ENCODE results near the gene TCERG1. TPM values are rescaled to one million over a fixed set of nuclear protein-coding genes. Genes with fewer than 3 reads are reported as not detected.
"Not testable (repeated sequence)": the region's sequence is repeated elsewhere in the genome, so short reads cannot be mapped to it uniquely, and the experiment has no call there.

Gene TCERG1
- total RNA-seq, 1 donor from 2014 or later: 47.3 TPM

GRCh38 chr5:146544232-146544631, 97.1 kb downstream of the TCERG1 start:
- TF ChIP-seq, protein P1, sequence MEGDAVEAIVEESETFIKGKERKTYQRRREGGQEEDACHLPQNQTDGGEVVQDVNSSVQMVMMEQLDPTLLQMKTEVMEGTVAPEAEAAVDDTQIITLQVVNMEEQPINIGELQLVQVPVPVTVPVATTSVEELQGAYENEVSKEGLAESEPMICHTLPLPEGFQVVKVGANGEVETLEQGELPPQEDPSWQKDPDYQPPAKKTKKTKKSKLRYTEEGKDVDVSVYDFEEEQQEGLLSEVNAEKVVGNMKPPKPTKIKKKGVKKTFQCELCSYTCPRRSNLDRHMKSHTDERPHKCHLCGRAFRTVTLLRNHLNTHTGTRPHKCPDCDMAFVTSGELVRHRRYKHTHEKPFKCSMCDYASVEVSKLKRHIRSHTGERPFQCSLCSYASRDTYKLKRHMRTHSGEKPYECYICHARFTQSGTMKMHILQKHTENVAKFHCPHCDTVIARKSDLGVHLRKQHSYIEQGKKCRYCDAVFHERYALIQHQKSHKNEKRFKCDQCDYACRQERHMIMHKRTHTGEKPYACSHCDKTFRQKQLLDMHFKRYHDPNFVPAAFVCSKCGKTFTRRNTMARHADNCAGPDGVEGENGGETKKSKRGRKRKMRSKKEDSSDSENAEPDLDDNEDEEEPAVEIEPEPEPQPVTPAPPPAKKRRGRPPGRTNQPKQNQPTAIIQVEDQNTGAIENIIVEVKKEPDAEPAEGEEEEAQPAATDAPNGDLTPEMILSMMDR (IDR thresholded peaks at IDR 0.05): no peak
- Mint-ChIP-seq H3K4me1 (ENCODE audit: unreplicated experiment) (peaks cover 3% of the 10 kb centered on the region), H3K27me3 (ENCODE audit: unreplicated experiment) (peaks cover 5% of the 10 kb centered on the region), H3K27ac (ENCODE audit: unreplicated experiment) (no peak overlapping the region), H3K9me3 (ENCODE audit: unreplicated experiment) (no peaks in the 10 kb centered on the region), H3K36me3 (ENCODE audit: unreplicated experiment) (no peaks in the 10 kb centered on the region), H3K4me3 (ENCODE audit: unreplicated experiment) (no peak overlapping the region)
- no peak for DNase-seq (ENCODE audit: extremely low spot score, unreplicated experiment)

DNA sequence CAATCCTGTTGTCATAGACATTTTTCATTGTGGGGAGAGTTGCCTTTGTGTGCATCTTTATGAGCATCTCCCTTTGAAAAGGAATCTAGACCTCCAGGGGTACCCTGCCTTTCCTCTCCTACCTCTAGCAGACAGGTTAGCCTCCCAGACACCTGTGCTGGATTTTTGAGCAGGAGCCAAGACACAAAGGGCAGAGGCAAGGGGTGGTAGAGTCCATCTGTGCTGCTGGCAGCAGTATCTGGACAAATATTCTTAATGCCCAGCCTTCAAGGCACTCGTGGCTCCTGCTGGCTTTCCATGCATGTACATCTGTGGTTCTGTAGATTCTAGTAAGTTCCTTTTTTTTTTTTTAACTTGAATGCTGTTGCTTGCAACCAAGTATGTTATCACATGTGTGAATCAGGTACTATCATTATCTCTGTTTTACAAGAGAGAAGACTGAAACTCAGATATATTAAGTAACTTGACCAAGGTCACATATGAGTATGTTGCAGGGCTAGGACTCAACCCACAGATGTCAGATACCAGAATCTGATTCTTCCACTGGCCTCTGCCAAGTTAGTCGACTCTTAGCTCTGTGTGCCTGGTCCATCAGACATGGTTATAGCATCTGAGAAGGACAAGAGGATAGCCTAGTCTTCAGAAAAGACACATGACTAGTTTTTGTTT, 101.8 kb downstream of the TCERG1 start:
- TF ChIP-seq, protein P1 (IDR thresholded peaks at IDR 0.05): no peak
- Mint-ChIP-seq H3K9me3 (ENCODE audit: unreplicated experiment) (no peaks in the 10 kb centered on the region), H3K4me3 (ENCODE audit: unreplicated experiment) (no peak overlapping the region), H3K36me3 (ENCODE audit: unreplicated experiment) (no peaks in the 10 kb centered on the region), H3K27me3 (ENCODE audit: unreplicated experiment) (peaks cover 18% of the 10 kb centered on the region), H3K27ac (ENCODE audit: unreplicated experiment) (no peak overlapping the region), H3K4me1 (ENCODE audit: unreplicated experiment) (no peaks in the 10 kb centered on the region)
- DNase-seq (ENCODE audit: extremely low spot score, unreplicated experiment): no peak

- Mint-ChIP-seq H3K4me1 (ENCODE audit: unreplicated experiment) (no peaks in the 10 kb centered on the region), H3K27ac (ENCODE audit: unreplicated experiment) (no peak overlapping the region), H3K27me3 (ENCODE audit: unreplicated experiment) (peaks cover 25% of the 10 kb centered on the region), H3K9me3 (ENCODE audit: unreplicated experiment) (no peaks in the 10 kb centered on the region), H3K36me3 (ENCODE audit: unreplicated experiment) (no peaks in the 10 kb centered on the region), H3K4me3 (ENCODE audit: unreplicated experiment) (no peak overlapping the region)
- DNase-seq (ENCODE audit: extremely low spot score, unreplicated experiment): no peak
- TF ChIP-seq, protein P1 (IDR thresholded peaks at IDR 0.05): no peak
Observed at GRCh38 chr5:146549615-146550014, 102.5 kb downstream of the TCERG1 start.

GRCh38 chr5:146553446-146553845, 106.3 kb downstream of the TCERG1 start:
- DNase-seq (ENCODE audit: extremely low spot score, unreplicated experiment): no peak
- no peak overlapping the region for H3K4me3 Mint-ChIP-seq (ENCODE audit: unreplicated experiment)
- peaks cover 30% of the 10 kb centered on the region for H3K27me3 Mint-ChIP-seq (ENCODE audit: unreplicated experiment)
- H3K36me3 Mint-ChIP-seq (ENCODE audit: unreplicated experiment): no peaks in the 10 kb centered on the region
- no peak overlapping the region for H3K27ac Mint-ChIP-seq (ENCODE audit: unreplicated experiment)
- no peaks in the 10 kb centered on the region for H3K9me3 Mint-ChIP-seq (ENCODE audit: unreplicated experiment)
- H3K4me1 Mint-ChIP-seq (ENCODE audit: unreplicated experiment): no peaks in the 10 kb centered on the region
- TF ChIP-seq, protein P1 (IDR thresholded peaks at IDR 0.05): no peak

DNA sequence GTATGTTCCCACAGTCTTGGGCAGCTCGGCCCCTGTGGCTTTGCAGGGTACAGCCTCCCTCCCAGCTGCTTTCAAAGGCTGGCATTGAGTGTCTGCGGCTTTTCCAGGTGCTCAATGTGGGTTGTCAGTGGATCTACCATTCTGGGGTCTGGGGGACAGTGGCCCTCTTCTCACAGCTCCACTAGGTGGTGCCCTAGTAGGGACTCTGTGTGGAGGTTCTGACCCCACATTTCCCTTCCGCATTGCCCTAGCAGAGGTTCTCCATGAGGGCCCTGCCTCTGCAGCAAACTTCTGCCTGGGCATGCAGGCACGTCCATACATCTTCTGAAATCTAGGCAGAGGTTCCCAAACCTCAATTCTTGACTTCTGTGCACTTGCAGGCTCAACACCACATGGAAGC, 109.8 kb downstream of the TCERG1 start:
- not testable (repeated sequence) for H3K4me3 Mint-ChIP-seq (ENCODE audit: unreplicated experiment); H3K36me3 Mint-ChIP-seq (ENCODE audit: unreplicated experiment); H3K27ac Mint-ChIP-seq (ENCODE audit: unreplicated experiment); H3K9me3 Mint-ChIP-seq (ENCODE audit: unreplicated experiment); DNase-seq (ENCODE audit: extremely low spot score, unreplicated experiment)
- Mint-ChIP-seq H3K27me3 (ENCODE audit: unreplicated experiment) (peaks cover 21% of the 10 kb centered on the region), H3K4me1 (ENCODE audit: unreplicated experiment) (peaks cover 12% of the 10 kb centered on the region)
